Measurements from ENCODE around the gene HTR1E.

The HTR1E gene

GRCh38 chr6:87012035-87012434 lies 74.7 kb downstream of the HTR1E start:
- TF ChIP-seq JUND (IDR thresholded peaks at IDR 0.05; ENCODE audit: low read depth), result no peak
- in situ Hi-C loops (cut with HindIII; ENCODE audit: low pct_unique_long_range_greater_than_20kb, low sequenced_read_pairs), result no loop called here
- DNase-seq (ENCODE audit: low read depth in 1 of 2, low spot score in 1 of 2), result no peak

- no peak for DNase-seq (ENCODE audit: low read depth in 1 of 2, low spot score in 1 of 2)
- in situ Hi-C loops (cut with HindIII; ENCODE audit: low pct_unique_long_range_greater_than_20kb, low sequenced_read_pairs), result no loop called here
- TF ChIP-seq JUND (IDR thresholded peaks at IDR 0.05; ENCODE audit: low read depth), result no peak
Measured at GRCh38 chr6:87012743-87013142, 75.4 kb downstream of the HTR1E start.

DNA sequence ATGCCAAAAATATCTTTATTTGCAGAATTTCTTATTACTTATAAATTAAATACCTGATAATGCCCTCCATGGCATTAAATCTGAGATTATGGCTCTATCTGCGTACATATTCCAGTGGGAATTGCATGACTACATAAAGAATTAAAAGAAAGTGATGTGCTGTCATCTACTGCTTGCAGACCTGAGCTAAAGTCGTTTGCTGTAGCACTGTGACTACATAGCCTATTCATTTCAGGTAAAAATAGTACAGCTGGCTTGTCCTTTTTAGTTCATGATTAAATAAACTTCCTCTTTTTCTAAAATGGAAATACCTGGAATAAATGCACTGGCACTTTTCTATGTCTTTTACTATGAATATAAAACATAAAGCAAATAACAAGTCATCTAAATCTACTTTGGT lies 79.4 kb downstream of the HTR1E start:
- no peak for TF ChIP-seq JUND (IDR thresholded peaks at IDR 0.05; ENCODE audit: low read depth)
- in situ Hi-C loops (cut with HindIII; ENCODE audit: low pct_unique_long_range_greater_than_20kb, low sequenced_read_pairs), result no loop called here
- no peak for DNase-seq (ENCODE audit: low read depth in 1 of 2, low spot score in 1 of 2)

- DNase-seq (ENCODE audit: low read depth in 1 of 2, low spot score in 1 of 2), result no peak
- TF ChIP-seq JUND (IDR thresholded peaks at IDR 0.05; ENCODE audit: low read depth), result no peak
- in situ Hi-C loops (cut with HindIII; ENCODE audit: low pct_unique_long_range_greater_than_20kb, low sequenced_read_pairs), result no loop called here
Measured at GRCh38 chr6:87027021-87027420, 89.7 kb downstream of the HTR1E start.

DNA sequence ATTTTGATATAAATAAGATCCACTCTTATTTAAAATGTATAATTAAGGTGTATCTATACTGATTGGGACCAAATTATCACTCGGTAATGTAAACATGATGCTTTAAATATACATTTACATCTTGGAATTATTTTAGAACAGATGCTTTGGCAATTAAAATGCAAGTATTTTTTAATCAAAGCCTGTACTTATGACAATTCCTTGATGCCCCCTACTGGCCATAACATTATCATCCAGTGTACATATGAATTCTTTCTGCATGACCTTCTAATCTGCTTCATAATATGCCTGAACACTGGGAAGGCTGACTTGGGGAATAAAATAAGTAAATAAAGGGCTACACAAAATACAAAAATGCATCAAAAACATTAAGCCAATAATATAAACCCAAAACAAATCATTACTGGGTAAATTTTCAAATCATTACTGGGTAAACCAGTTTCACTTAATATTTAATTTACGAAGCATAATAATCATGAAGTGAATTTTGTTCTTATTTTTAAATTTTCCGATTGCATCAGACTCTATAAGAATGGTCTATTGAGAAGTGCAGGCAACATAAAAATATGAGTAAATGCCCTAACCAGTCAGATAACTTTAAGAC lies 92.5 kb downstream of the HTR1E start:
- DNase-seq (ENCODE audit: low read depth in 1 of 2, low spot score in 1 of 2), result peak; percentile 7 to 51
- in situ Hi-C loops (cut with HindIII; ENCODE audit: low pct_unique_long_range_greater_than_20kb, low sequenced_read_pairs), result no loop called here
- no peak for TF ChIP-seq JUND (IDR thresholded peaks at IDR 0.05; ENCODE audit: low read depth)

- TF ChIP-seq JUND (IDR thresholded peaks at IDR 0.05; ENCODE audit: low read depth), result no peak
- in situ Hi-C loops (cut with HindIII; ENCODE audit: low pct_unique_long_range_greater_than_20kb, low sequenced_read_pairs), result no loop called here
- DNase-seq (ENCODE audit: low read depth in 1 of 2, low spot score in 1 of 2), result no peak
Measured at GRCh38 chr6:87040729-87041128, 103.4 kb downstream of the HTR1E start.

DNA sequence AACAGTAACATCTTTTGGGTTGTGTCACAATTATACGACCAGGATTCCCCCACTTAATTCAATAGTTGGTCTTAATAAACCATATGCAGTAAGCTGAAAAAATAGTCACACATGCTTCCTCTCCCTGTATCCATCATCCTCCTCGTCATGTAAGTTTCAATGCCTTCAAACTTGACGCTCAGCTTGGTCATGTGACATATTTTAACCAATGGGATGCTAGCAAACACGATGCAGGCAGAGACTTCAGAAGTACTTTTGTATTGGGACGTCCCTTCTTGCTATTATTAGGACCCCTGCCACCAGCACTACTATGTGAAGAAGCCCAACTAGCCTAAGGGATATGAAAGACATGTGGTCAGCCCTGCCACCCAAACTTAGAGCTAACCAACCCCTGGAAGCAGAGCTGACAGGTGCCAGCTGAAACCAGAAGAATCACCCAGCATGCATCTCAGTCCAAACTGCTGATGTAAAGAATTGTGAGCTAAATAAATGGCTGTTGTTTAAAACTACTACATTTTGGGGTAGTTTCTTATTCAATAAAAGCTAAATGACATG lies 108.3 kb downstream of the HTR1E start:
- no peak for TF ChIP-seq JUND (IDR thresholded peaks at IDR 0.05; ENCODE audit: low read depth)
- in situ Hi-C loops (cut with HindIII; ENCODE audit: low pct_unique_long_range_greater_than_20kb, low sequenced_read_pairs), result no loop called here
- DNase-seq (ENCODE audit: low read depth in 1 of 2, low spot score in 1 of 2), result no peak

GRCh38 chr6:87049779-87050178 lies 112.5 kb downstream of the HTR1E start:
- in situ Hi-C loops (cut with HindIII; ENCODE audit: low pct_unique_long_range_greater_than_20kb, low sequenced_read_pairs), result no loop called here
- TF ChIP-seq JUND (IDR thresholded peaks at IDR 0.05; ENCODE audit: low read depth), result no peak
- no peak for DNase-seq (ENCODE audit: low read depth in 1 of 2, low spot score in 1 of 2)

DNA sequence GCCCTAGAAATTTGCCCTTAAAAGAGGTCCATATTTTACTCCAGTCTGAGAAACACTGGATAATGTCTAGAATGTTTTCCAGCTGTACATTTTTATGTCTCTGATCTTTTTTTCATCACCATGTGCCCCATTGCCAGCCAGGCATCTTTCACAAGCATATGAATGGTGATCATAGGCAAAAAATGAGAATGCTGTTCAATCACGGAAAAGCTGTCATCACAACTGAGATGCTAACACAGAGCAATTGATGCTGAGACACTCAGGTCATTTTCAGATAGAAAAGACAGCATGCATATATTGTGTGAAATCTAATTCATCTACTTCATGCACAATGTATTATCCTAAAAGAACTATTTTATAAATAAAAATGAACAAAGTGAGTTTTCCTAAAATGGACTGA lies 116.0 kb downstream of the HTR1E start:
- in situ Hi-C loops (cut with HindIII; ENCODE audit: low pct_unique_long_range_greater_than_20kb, low sequenced_read_pairs), result no loop called here
- no peak for TF ChIP-seq JUND (IDR thresholded peaks at IDR 0.05; ENCODE audit: low read depth)
- DNase-seq (ENCODE audit: low read depth in 1 of 2, low spot score in 1 of 2), result no peak

- DNase-seq (ENCODE audit: low read depth in 1 of 2, low spot score in 1 of 2), result no peak
- in situ Hi-C loops (cut with HindIII; ENCODE audit: low pct_unique_long_range_greater_than_20kb, low sequenced_read_pairs), result no loop called here
- no peak for TF ChIP-seq JUND (IDR thresholded peaks at IDR 0.05; ENCODE audit: low read depth)
Measured at GRCh38 chr6:87054143-87054833, 117.0 kb downstream of the HTR1E start.

DNA sequence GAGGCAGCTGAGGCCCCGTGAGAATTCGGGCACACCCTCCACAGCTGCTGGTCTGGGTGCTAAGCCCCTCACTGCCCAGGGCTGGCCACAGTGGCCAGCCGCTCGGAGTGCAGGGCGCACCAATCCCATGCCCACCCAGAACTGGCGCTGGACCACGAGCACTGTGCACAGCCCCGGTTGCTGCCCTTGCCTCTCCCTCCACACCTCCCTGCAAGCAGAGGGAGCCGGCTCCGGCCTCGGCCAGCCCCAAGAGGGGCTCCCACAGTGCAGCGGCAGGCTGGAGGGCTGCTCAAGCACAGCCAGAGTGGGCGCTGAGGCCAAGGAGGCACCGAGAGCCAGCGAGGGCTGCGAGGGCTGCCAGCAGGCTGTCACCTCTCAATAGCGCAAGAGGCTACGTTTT lies 122.6 kb downstream of the HTR1E start:
- TF ChIP-seq JUND (IDR thresholded peaks at IDR 0.05; ENCODE audit: low read depth), result no peak
- in situ Hi-C loops (cut with HindIII; ENCODE audit: low pct_unique_long_range_greater_than_20kb, low sequenced_read_pairs), result no loop called here
- DNase-seq (ENCODE audit: low read depth in 1 of 2, low spot score in 1 of 2), result no peak

GRCh38 chr6:87065117-87065516 lies 127.8 kb downstream of the HTR1E start:
- no peak for DNase-seq (ENCODE audit: low read depth in 1 of 2, low spot score in 1 of 2)
- in situ Hi-C loops (cut with HindIII; ENCODE audit: low pct_unique_long_range_greater_than_20kb, low sequenced_read_pairs), result no loop called here
- TF ChIP-seq JUND (IDR thresholded peaks at IDR 0.05; ENCODE audit: low read depth), result no peak
